Measurements from ENCODE around the gene HTATSF1.

HTATSF1 gene

DNA sequence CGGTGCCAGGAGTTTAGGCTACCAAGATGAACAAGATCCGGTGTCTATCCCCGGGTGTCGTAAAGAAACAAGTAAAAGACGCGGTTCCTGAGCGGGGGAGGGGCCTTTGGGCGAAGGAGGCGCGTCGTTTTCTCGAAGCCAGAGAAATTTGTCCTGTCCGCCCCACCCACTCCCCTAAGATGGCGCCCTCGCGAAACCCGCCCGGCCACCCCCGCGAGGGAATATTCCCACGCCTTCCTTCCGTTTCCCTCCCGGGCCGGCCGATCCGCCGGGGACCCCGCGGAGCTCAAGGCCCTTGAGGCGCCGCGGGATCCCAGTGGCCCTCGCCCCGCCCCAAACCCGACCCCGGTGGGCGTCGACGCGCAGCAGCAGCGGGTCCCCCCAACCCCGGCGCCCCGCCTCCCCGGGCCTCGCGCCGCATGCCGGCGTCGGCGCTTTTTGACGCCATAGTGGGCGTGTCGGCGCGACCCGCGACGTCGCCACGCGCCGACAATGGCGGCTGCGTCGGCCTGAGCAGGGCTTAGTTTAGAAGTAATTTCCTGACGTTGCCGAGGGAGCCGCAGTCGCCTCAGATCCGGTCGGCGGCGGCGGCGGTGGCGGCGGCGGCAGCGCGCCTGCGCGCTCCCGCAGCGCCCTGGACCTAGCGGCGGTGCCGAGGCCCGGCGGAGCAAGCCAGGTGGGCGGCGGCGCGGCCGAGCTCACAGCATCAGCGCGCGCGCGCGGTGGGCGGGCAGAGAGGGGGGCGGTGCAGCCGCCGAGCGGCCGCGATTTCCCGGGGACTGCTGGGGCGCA lies 432 bp upstream of the HTATSF1 start:
- DNase-seq = peak; percentile 75 to 92

DNA sequence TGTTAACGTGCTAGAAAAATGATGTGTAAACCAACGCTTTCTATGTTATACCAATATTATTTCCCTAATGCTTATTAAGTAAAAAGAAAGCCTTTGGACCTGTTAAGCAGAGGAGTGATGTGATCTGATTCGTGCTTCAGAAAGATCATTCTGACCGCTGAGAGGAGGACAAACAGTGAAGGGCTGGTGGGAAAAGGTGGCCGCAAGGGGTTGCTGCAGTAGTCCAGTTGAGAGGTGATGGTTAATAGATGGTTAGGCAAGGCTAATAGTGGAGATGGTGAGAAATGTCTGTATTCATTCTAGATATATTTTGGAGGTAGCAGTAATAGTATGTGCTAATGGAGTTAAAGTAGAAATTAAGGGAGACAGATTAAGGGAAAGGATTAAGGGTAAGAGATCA lies 21.7 kb downstream of the HTATSF1 start:
- no peak for DNase-seq

DNA sequence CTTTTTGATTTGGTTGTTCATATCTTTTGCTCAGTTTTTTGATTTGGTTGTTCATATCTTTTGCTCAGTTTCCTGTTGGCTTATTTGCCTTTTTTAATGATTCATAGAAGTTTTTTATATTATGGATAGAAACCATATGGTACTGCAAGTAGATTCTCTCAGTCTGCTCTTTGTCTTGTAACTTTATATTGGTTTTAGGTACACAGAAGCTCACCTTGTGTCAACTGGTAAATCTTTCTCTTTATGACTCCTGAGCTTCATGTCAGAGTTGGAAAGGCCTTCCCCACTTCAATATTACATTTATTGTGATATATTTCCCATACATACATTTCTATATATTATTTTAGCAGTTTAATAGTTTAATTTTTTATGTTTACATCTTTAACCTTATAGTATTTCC lies 26.4 kb downstream of the HTATSF1 start:
- DNase-seq = no peak

DNA sequence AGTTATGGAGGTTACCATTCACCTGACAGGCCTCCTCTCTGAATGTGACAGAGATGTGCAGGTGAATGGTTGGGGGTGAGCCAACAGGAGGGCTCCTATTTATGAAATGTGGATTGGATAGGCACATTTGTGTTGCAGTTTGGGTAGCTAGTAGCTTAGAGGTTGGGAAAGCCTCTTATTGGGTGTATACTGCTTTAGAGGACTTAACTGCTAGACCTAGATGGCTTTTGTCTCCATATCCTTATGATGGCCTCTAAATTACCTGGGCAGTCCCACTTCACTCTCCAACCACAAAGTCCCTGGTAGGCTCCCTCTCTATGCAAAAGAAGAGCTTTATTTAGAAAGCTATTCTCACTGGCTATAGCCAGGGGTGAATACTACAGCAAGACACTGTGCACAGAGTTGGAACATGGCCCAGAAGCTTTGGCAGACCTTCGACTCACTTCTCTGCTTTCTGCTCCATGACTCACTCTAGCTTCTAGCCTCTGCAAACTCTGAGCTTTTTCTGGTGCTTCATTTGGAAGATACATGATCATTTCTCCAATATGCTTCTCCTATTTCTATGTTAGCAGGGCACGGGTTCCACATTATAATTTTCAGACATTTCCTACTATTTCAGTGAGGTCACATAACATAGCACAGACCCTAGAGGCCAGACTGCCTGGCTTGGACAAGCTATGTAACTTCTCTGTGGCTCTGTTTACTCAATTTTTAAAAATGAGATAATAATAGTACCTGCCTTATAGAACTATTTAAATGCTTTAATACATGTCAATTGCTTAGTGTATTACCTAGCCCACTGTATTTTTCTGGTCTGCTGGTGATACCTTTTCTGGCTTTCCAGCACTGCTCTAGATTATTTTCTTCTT lies 28.6 kb downstream of the HTATSF1 start:
- peak; percentile 66 to 83 for DNase-seq

DNA sequence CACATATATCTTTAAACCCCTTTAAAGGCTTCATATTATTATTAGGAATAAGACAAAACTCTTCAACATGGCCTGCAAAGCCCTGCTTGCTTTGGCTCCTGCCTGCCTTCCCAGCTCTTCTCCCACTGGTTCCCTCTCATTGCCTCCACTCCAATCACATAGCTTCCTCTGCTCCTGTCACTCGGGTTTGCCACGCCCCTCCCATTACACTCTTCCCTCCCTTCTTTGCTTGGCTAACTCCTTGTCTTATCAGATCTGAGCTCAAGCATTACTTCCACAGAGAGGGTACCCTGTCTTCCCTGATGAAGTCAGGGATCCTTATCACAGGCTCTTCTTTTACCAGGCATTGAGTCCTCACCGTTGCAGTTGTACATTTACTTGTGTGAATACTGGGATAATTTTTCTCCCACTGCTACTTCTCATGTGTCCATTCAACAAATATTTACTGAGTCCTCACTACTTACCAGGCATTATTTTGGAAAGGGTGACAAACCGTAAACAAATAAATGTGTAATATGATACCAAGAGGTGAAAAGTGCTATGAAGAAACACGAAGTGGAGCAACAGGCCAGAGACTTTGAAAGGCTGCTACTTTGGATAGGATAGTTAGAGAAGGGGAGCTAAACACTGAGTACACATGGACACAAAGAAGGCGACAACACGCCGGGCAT lies 31.4 kb downstream of the HTATSF1 start:
- DNase-seq = no peak

DNA sequence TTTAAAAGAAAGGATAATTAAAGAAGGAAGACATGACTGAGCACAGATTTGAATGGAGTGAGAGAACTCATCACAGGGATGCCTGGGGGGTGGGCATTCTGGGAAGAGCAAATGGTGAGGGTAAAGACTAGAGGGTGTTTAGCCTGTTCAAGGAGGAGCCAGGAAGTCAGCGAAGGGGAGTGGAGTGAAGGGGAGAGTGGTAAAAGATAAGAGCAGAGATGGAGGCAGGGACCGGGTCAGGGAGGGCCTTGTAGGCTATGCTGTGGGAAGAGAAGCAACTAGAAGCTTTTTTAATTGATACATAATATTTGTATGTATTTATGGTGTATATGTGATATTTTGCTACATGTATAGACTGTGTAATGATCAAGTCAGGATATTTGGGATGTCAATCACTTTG lies 32.4 kb downstream of the HTATSF1 start:
- DNase-seq = no peak

DNA sequence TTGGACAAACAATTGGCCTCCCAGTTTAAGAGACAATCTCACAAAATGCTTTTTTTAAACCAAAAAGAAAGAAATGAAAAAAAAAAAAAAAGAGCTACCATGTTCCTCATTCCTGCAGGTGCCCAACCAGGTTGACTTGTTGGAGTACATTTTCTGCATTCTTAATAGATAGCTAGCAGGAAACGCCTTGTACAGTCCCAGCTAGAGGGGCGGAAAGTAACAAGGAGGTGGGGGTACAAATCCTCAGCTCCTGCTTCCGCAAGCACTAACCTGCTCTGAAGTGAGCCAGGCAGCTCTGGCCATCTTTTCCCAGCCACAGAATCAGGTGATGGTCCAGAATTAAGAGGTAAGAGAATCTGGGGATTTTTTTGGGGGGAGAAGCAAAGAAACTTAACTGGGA lies 34.6 kb downstream of the HTATSF1 start, which contains the start of gene VGLL1:
VGLL1 (plus strand) TSS at position 265 of the 400 bp plus-strand sequence. CDS start 3,806 bp downstream, outside the sequence.
- DNase-seq = no peak

DNA sequence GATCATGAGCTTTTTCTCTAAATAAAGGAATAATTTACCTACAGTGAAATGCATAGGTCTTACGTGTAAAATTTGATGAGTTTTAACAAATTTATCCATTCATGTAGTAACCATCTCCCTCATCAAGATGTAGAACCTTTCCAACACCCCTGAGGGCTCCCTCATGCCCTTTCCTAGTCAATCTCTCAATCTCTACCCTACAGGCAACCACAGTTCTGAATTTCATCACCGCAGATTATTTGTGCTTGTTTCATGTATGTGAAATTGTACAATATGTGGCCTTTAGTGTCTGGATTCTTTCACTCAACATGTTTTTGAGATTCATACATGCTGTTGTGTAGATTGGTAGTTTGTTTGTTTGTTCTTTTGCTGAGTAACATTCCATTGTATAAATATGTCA lies 36.7 kb downstream of the HTATSF1 start:
- DNase-seq = no peak

DNA sequence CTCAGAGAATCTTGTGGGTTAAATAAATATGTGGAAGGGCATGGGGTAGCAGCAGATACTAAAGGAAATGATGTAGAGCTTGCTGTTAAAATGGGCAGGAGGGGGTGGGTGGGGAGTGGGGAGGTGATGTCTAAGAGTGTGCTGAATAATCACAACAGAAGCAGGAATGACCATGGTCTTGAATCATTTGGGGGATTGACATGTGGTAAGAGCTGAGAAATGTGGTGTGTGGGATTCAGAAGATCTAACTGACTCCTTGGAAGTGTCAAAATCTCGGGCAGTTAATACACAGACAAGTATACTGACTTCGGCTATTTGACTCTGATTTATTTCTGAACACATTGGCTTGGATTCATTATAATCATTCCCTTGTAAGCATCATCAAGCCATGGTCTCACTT lies 41.4 kb downstream of the HTATSF1 start:
- no peak for DNase-seq

DNA sequence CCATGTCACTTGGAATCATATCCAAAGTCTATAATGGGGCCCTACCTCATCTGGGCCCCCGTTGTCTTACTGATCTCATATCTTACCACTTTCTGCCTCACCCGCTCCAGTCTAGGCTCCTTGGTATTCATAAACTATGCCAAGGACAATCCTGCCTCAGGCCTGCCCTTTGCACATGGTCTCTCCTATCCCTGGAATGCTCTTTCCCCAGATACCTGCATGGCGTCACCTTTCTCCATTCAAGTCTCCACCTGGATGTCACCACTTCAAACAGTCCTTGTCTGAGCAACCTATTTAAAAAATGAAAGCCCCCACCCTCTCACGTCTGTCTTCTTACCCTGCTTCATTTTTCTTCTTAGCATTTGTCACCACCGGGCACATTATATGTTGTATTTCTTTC lies 42.8 kb downstream of the HTATSF1 start:
- DNase-seq = no peak

DNA sequence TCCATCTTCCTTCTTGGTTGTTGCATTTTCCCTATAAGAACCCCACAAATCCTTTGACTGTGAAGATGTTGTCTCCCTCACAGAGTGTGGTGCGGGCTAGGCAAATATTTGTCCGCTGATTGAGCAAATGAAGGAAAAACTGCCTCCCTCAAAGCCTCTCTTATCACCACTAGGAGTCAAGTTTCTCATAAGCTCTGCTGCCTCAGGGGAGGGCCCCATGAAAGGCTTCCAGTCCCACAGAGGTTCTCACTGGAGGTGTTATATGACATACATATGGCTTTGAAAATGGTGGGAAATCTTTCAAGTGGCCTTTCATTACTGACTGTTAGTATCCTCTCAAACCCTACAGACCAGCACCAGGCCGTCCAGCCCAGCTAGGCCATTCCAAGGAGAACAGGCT lies 43.9 kb downstream of the HTATSF1 start:
- no peak for DNase-seq

DNA sequence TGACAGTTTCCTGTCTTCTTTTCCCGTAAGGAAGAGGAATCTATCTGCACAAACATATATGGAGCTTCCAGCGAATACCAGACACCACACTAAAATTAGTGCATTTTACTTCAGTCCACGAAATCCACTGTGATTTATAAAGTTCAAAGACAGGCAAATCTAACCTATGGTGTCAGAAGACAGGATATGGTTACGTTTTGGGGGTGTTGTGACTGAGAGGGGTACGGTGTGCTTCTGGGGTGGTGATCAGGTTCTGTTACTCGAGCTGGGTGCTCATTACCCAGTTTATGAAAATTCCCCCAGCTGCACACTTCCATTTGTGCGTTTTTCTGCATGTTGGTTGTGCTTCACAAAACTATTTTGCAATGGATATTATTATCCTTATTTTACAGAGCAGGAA lies 44.9 kb downstream of the HTATSF1 start:
- DNase-seq = no peak

DNA sequence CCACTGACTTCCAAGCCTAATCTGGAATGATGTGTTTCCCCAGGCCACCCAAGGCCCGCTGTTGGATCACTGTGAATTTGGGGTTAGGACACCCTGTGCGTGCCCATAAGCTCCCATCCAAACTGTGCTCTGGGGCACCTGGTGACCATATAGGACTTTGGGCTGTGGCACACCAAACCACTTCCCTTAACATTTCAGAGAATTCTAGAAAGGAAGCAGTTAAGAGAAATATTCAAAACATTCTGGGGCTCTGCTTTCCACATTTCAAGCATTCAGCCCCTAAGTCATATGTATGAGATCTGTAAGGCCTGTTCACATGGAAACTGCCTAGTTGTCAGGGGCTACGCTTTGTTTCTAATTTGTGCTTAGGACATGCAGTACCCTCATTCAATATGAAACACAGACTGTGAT lies 49.0 kb downstream of the HTATSF1 start:
- no peak for DNase-seq

DNA sequence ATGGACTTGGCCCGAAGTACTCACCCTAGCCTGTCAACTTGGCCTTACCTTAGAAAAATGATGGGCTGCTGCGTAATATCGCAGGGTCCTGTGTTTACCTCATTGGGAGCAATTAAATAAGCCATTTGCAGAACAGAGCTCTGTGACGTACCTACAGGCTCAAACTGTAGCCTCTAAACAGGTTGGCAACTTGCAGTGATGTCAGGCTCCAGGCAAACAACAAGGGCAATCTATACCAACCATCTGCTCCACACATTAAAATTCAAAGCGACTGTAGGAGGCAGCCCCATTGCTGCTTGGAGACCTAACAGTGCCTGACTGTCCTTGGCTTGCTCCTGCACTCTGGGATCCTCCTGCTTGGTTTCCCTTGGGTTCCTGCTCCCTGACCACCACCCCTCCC lies 51.8 kb downstream of the HTATSF1 start:
- peak; percentile 1 to 45 for DNase-seq

DNA sequence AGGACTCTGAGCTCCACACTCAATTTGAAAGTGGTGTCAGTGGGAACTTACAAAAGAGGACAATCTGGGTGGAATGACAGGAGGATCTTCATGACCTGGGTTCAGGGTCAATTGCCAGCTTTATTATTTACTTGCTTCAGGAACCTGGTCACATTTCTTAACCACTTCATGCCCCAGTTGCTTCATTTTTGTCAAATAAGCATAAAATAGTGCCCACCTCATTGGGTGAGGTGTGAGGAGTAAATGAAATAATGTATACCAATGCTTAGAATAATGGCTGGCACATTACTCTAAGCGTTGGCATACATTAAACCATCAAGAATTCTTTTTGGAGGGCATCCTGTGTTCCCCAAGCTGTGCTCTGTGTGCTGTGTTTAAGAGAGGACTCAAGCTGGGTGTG lies 54.0 kb downstream of the HTATSF1 start:
- DNase-seq = no peak

DNA sequence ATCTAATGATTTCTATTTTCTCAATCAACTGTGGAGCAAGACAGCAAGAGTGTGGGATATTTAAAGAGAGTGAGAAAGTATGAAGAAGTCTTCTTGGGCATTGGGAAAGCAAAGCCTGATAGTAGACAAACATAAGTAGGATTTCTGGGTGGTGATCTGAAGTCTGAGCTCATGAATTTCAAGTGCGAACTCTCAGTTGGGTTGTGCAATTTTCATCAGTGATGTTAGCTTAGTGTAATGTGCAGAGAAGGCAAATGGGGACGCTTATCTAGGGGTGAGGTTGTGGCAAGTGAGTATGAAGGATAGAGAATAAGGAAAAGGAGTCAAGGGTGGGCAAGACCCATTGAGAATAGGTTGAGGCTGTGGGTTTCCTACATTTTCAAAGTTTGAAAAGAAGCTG lies 58.3 kb downstream of the HTATSF1 start:
- DNase-seq = no peak

Measured in NCI-H446 (cell line).